Mesothelial cell of epicardium (in vitro differentiated cells): Measurements from ENCODE around the gene KXD1. TPM values are rescaled to one million over a fixed set of nuclear protein-coding genes. Genes with fewer than 3 reads are reported as not detected.

ENCODE experiments used
- DNase-seq, 2 experiments: peaks; one replicate each; pipeline ENCODE4 v3.0.0; 2021; ENCODE audit warnings: low spot score in 2 of 2; ENCODE audit not compliant: unreplicated experiment in 2 of 2
- H3K27ac Mint-ChIP-seq: 2 replicates; pipeline ENCODE4 v1.8.0; 2021; ENCODE audit warnings: mixed read lengths
- H3K27me3 Mint-ChIP-seq: 2 replicates; pipeline ENCODE4 v1.8.0; 2021; ENCODE audit warnings: low read depth, mixed read lengths
- H3K36me3 Mint-ChIP-seq: 2 replicates; pipeline ENCODE4 v1.8.0; 2021; ENCODE audit warnings: mixed read lengths
- H3K4me1 Mint-ChIP-seq: 2 replicates; pipeline ENCODE4 v1.8.0; 2021; ENCODE audit warnings: mixed read lengths
- H3K4me3 Mint-ChIP-seq: 2 replicates; pipeline ENCODE4 v1.8.0; 2021; ENCODE audit warnings: mild to moderate bottlenecking, moderate library complexity, mixed read lengths
- H3K9me3 Mint-ChIP-seq: 2 replicates; pipeline ENCODE4 v1.8.0; 2021; ENCODE audit warnings: mixed read lengths
- total RNA-seq: library from RNA; stranded (reverse); gene quantifications from 3 replicates; pipeline ENCODE4 v1.2.1, GENCODE V29; 2021
- TF ChIP-seq, protein P1 (sequence below): fragments of 200-600 bp; sonication (generic); IDR thresholded peaks from one replicate; pipeline ENCODE4 v1.5.0; 2021; ENCODE audit warnings: antibody characterized with exemption; ENCODE audit not compliant: unreplicated experiment

The KXD1 gene
- total RNA-seq, 1 donor from 2014 or later = 80.3 TPM

DNA sequence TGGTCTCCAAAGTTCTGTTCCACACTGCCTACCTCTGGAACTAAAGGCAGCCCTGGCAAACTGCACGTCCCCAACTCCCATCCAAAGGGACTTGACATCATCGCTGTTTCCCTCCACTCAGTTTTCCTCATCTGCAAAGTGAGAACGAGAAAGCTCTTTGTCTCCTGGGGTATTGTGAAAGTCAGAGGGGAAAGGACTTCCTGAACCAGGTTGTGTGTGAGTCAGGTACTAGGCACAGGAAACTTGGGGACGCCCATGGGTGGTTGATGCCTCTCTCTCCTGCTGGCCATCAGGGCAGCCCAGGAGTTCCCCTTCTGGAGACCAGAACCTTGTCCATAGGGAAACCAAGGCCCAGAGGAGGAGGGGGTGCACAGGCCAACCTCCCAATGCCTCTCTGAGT, 44.2 kb downstream of the KXD1 start:
- Mint-ChIP-seq H3K27ac (no peak overlapping the region), H3K27me3 (peaks cover 76% of the 10 kb centered on the region), H3K36me3 (no peaks in the 10 kb centered on the region), H3K4me1 (peaks cover 12% of the 10 kb centered on the region), H3K9me3 (no peaks in the 10 kb centered on the region), H3K4me3 (no peak overlapping the region)
- TF ChIP-seq, protein P1, sequence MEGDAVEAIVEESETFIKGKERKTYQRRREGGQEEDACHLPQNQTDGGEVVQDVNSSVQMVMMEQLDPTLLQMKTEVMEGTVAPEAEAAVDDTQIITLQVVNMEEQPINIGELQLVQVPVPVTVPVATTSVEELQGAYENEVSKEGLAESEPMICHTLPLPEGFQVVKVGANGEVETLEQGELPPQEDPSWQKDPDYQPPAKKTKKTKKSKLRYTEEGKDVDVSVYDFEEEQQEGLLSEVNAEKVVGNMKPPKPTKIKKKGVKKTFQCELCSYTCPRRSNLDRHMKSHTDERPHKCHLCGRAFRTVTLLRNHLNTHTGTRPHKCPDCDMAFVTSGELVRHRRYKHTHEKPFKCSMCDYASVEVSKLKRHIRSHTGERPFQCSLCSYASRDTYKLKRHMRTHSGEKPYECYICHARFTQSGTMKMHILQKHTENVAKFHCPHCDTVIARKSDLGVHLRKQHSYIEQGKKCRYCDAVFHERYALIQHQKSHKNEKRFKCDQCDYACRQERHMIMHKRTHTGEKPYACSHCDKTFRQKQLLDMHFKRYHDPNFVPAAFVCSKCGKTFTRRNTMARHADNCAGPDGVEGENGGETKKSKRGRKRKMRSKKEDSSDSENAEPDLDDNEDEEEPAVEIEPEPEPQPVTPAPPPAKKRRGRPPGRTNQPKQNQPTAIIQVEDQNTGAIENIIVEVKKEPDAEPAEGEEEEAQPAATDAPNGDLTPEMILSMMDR = no peak
- no peak for DNase-seq

DNA sequence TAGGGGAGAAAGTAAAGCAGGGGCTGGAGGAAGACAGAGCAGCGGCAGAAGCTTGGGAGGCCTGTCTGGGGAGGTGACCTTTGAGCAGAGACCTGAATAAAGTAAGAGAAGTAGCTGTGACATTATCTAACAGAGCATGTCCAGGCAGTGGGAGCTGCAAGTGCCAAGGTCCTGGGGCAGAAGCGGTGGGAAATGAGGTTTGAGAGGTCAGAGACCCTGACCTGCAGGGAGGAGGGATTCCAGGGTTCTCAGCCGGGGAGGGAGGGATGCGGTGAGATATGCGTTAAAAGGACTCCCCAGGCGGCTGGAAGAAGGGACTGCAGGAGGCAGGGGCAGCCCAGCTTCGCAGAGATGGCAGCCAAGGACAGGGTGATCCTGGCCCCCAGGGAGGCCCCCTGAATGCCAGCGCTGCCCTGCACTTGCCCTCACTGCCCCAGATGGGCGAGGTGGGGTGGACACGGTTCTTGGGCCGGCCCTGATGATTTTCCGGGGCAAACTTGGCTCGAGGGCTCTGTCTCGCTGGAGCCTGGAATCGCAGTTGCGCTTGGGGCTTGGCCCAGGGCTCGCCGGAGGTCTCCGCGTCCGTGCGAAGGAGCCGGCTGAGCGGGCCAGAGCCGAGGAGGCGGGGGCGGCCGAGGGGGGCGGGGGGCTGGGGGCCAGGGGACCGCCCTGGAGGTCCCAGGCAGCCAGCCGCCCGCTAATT, 45.7 kb downstream of the KXD1 start:
- no peak overlapping the region for H3K27ac Mint-ChIP-seq
- no peaks in the 10 kb centered on the region for H3K36me3 Mint-ChIP-seq
- H3K4me1 Mint-ChIP-seq = peaks cover 17% of the 10 kb centered on the region
- no peak for DNase-seq
- peaks cover 85% of the 10 kb centered on the region for H3K27me3 Mint-ChIP-seq
- H3K9me3 Mint-ChIP-seq = no peaks in the 10 kb centered on the region
- no peak overlapping the region for H3K4me3 Mint-ChIP-seq
- TF ChIP-seq, protein P1 = no peak

DNA sequence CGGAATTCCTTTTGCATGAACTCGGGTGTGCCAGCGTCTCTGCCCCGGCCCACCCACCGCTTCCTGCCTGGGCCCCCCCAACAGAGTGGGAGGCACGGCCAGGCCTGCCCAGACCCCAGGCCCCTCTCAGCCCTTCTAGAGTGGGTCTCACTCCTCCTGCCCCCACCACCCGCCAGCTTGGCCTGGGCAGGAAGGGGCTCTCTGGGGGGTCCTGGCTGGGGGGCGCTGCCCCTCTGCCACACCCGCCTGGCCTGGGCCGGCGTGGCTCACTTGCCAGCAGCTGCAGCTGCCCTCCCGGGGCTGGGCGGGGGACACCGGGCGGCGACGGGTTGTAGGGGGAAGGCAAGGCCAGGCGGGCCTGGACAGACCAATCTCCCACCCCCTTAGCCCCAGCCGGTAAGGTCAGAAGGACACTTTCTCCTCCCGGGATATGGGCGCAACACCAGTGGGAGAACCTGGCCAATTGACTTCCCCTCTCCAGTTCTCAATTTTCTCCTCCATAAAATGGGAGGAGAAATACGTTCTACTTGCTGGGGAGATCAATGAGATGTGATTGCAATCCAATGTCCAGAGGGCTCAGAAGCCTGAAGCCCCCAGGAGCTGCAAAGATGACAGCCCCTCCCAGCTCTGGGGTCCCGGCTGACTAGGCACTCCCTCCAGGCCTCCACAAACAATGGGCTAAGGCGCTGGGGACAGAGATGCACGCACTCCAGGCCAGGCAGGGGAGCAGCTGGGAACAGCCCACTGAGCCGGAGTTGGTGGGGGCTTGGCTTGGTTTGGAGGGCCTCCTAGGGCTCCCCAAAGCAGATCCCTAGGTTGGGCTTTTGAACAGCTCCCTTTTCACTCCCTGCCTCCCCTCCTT, 46.5 kb downstream of the KXD1 start:
- peaks cover 17% of the 10 kb centered on the region for H3K4me1 Mint-ChIP-seq
- H3K36me3 Mint-ChIP-seq = no peaks in the 10 kb centered on the region
- H3K27me3 Mint-ChIP-seq = peaks cover 86% of the 10 kb centered on the region
- DNase-seq = no peak
- no peak overlapping the region for H3K27ac Mint-ChIP-seq
- TF ChIP-seq, protein P1 = no peak
- no peaks in the 10 kb centered on the region for H3K9me3 Mint-ChIP-seq
- no peak overlapping the region for H3K4me3 Mint-ChIP-seq

DNA sequence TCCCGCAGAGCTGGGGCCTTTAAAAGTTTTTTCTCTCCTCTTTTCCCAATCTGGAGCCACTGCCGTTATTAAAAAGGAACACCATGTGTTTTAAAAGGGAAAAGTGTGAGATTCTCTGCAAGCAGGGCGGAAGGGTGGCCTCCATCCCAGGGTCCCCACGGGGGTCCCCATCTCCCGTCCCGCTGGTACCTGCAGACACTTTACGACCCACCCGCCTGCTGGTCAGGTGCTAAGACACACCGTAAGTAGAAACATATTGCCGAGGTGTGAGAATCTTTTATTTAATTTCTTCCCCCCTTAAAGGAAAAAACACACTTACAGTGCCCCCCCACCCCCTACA, 47.1 kb downstream of the KXD1 start:
- Mint-ChIP-seq H3K36me3 (no peaks in the 10 kb centered on the region), H3K27me3 (peaks cover 87% of the 10 kb centered on the region), H3K4me3 (no peak overlapping the region), H3K4me1 (peaks cover 17% of the 10 kb centered on the region), H3K27ac (no peak overlapping the region), H3K9me3 (no peaks in the 10 kb centered on the region)
- TF ChIP-seq, protein P1 = no peak
- DNase-seq = no peak

DNA sequence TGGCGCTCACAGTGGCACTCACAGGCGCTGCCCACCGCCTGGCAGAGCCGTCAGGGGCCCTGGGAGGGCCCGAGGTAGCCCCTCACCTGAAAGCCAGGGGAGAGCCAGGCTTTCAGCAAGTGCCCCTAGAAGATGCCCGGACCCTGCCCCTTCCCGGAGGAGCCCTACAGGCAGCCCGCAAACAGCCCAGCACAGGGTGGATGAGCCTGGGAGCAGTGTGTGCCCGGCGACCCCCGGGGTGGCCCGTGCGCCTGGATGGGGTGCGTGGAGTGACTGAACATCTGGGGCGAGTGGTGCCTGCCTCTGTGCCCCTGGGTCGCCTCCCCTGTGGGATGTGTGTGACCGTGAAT, 47.5 kb downstream of the KXD1 start:
- H3K4me3 Mint-ChIP-seq = peak overlapping the region; percentile 16
- H3K36me3 Mint-ChIP-seq = no peaks in the 10 kb centered on the region
- no peak for DNase-seq
- peaks cover 87% of the 10 kb centered on the region for H3K27me3 Mint-ChIP-seq
- H3K4me1 Mint-ChIP-seq = peaks cover 17% of the 10 kb centered on the region
- TF ChIP-seq, protein P1 = no peak
- H3K9me3 Mint-ChIP-seq = no peaks in the 10 kb centered on the region
- no peak overlapping the region for H3K27ac Mint-ChIP-seq
